GM12865 (cell line): Measurements from ENCODE around the gene SPOCK1.

Source experiments
- DNase-seq: peaks from one replicate; pipeline ENCODE4 v3.0.0; 2010; ENCODE audit warnings: low read depth
- H3K4me3 ChIP-seq: 2 replicates; pipeline ENCODE4 v1.5.1; 2011; ENCODE audit warnings: mild to moderate bottlenecking, low read depth, low read length, control low read depth
- CTCF ChIP-seq: IDR thresholded peaks from 2 replicates; pipeline ENCODE4 v1.5.1; 2011; ENCODE audit warnings: low read length, control low read depth, low read depth, inconsistent platforms; ENCODE audit not compliant: insufficient read depth; ENCODE audit errors: missing control alignments

Gene SPOCK1

GRCh38 chr5:137090151-137090550, 409.0 kb downstream of the SPOCK1 start:
- DNase-seq: no peak
- H3K4me3 ChIP-seq: no peak overlapping the region
- TF ChIP-seq CTCF: no peak

GRCh38 chr5:137088175-137088574, 411.0 kb downstream of the SPOCK1 start:
- no peak for DNase-seq
- no peak for TF ChIP-seq CTCF
- H3K4me3 ChIP-seq: no peak overlapping the region

GRCh38 chr5:137086342-137086741, 412.8 kb downstream of the SPOCK1 start:
- no peak overlapping the region for H3K4me3 ChIP-seq
- no peak for TF ChIP-seq CTCF
- DNase-seq: no peak

- no peak overlapping the region for H3K4me3 ChIP-seq
- no peak for DNase-seq
- no peak for TF ChIP-seq CTCF
These were observed 413.9 kb downstream of the SPOCK1 start for GRCh38 chr5:137085206-137085605.

GRCh38 chr5:137084016-137084415, 415.1 kb downstream of the SPOCK1 start:
- DNase-seq: no peak
- no peak overlapping the region for H3K4me3 ChIP-seq
- TF ChIP-seq CTCF: no peak

GRCh38 chr5:137082951-137083350, 416.2 kb downstream of the SPOCK1 start:
- no peak overlapping the region for H3K4me3 ChIP-seq
- no peak for TF ChIP-seq CTCF
- DNase-seq: no peak

- no peak for DNase-seq
- TF ChIP-seq CTCF: no peak
- H3K4me3 ChIP-seq: no peak overlapping the region
These were observed 420.9 kb downstream of the SPOCK1 start for GRCh38 chr5:137078171-137078665.
